WTC11 (cell line): ENCODE data around the gene KRTAP1-4. TPM values are rescaled to one million over a fixed set of nuclear protein-coding genes. Genes with fewer than 3 reads are reported as not detected.

Source experiments
- ATAC-seq: fragments of 200-7000 bp; cut with Tn5 transposase; 2 replicates; pipeline ENCODE4 v1.10.0; 2021; ENCODE audit warnings: mild to moderate bottlenecking, moderate library complexity
- CTCF ChIA-PET: fragments of 300-600 bp; sonication (Branson Sonifier 250); formaldehyde crosslinking; loops from one replicate; lab custom pipeline; 2021; ENCODE audit warnings: antibody characterized with exemption; lab: Charles Lee
- POLR2A ChIA-PET: fragments of 350-600 bp; sonication (Branson Sonifier 250); formaldehyde crosslinking; loops from one replicate; lab custom pipeline; 2021; ENCODE audit warnings: antibody characterized with exemption; lab: Charles Lee
- DNase-seq: peaks from one replicate; pipeline ENCODE4 v3.0.0; 2021; ENCODE audit warnings: low spot score
- H3K27ac Mint-ChIP-seq: 2 replicates; pipeline ENCODE4 v1.8.0; 2021; ENCODE audit warnings: mixed read lengths
- H3K27me3 Mint-ChIP-seq: 2 replicates; pipeline ENCODE4 v1.8.0; 2021; ENCODE audit warnings: low read depth, mild to moderate bottlenecking, moderate library complexity, mixed read lengths
- H3K36me3 Mint-ChIP-seq: 2 replicates; pipeline ENCODE4 v1.8.0; 2021; ENCODE audit warnings: mixed read lengths
- H3K4me1 Mint-ChIP-seq: 2 replicates; pipeline ENCODE4 v1.8.0; 2022; ENCODE audit warnings: mixed read lengths
- H3K4me3 Mint-ChIP-seq: 2 replicates; pipeline ENCODE4 v1.8.0; 2021; ENCODE audit warnings: mild to moderate bottlenecking, moderate library complexity, mixed read lengths
- H3K9me3 Mint-ChIP-seq: 2 replicates; pipeline ENCODE4 v1.8.0; 2021; ENCODE audit warnings: mixed read lengths
- ATF1 ChIP-seq: sonication (generic); formaldehyde crosslinking; IDR thresholded peaks from 2 replicates; pipeline ENCODE4 v1.8.1; 2023; ENCODE audit warnings: mild to moderate bottlenecking, moderate library complexity, missing genetic modification reagents
- CREM ChIP-seq: sonication (generic); formaldehyde crosslinking; IDR thresholded peaks from 2 replicates; pipeline ENCODE4 v1.8.1; 2022; ENCODE audit warnings: mild to moderate bottlenecking, missing genetic modification reagents, moderate library complexity
- CTCF ChIP-seq: fragments of 200-600 bp; IDR thresholded peaks from 2 replicates; pipeline ENCODE4 v1.8.0; 2022; ENCODE audit warnings: antibody characterized with exemption
- E2F5 ChIP-seq: sonication (generic); formaldehyde crosslinking; IDR thresholded peaks from 2 replicates; pipeline ENCODE4 v1.8.1; 2022; ENCODE audit warnings: mild to moderate bottlenecking, moderate library complexity, missing genetic modification reagents
- ETV6 ChIP-seq: sonication (generic); formaldehyde crosslinking; IDR thresholded peaks from 2 replicates; pipeline ENCODE4 v1.8.1; 2022; ENCODE audit warnings: mild to moderate bottlenecking, missing genetic modification reagents
- FOXJ3 ChIP-seq: sonication (generic); formaldehyde crosslinking; IDR thresholded peaks from 2 replicates; pipeline ENCODE4 v1.9.0; 2021; ENCODE audit warnings: missing genetic modification reagents, mild to moderate bottlenecking, borderline replicate concordance
- FOXK1 ChIP-seq: sonication (generic); formaldehyde crosslinking; IDR thresholded peaks from 2 replicates; pipeline ENCODE4 v1.8.0; 2022; ENCODE audit warnings: mild to moderate bottlenecking, moderate library complexity, missing genetic modification reagents
- GABPB1 ChIP-seq: sonication (generic); formaldehyde crosslinking; IDR thresholded peaks from 2 replicates; pipeline ENCODE4 v1.8.1; 2023; ENCODE audit warnings: mild to moderate bottlenecking, missing genetic modification reagents
- GRHL2 ChIP-seq: fragments of 250-450 bp; sonication (Bioruptor Pico); IDR thresholded peaks from 2 replicates; pipeline ENCODE4 v1.8.0; 2022; ENCODE audit warnings: mild to moderate bottlenecking, moderate library complexity; ENCODE audit not compliant: insufficient replicate concordance, severe bottlenecking
- HMGA2 ChIP-seq: fragments of 250-450 bp; sonication (Bioruptor Pico); IDR thresholded peaks from 2 replicates; pipeline ENCODE4 v1.4.0; 2021; ENCODE audit warnings: mild to moderate bottlenecking, moderate library complexity
- MLX ChIP-seq: sonication (generic); formaldehyde crosslinking; IDR thresholded peaks from 2 replicates; pipeline ENCODE4 v1.8.1; 2023; ENCODE audit warnings: mild to moderate bottlenecking, missing genetic modification reagents, moderate library complexity
- NFATC4 ChIP-seq: fragments of 250-450 bp; sonication (Bioruptor Pico); IDR thresholded peaks from 2 replicates; pipeline ENCODE4 v1.9.0; 2021; ENCODE audit warnings: mild to moderate bottlenecking
- NFYB ChIP-seq: sonication (generic); formaldehyde crosslinking; conservative IDR thresholded peaks from 2 replicates; pipeline ENCODE4 v1.8.0; 2022; ENCODE audit warnings: low read depth, missing genetic modification reagents
- NR2C2 ChIP-seq: sonication (generic); formaldehyde crosslinking; IDR thresholded peaks from 2 replicates; pipeline ENCODE4 v1.8.0; 2022; ENCODE audit warnings: mild to moderate bottlenecking, missing genetic modification reagents
- USF1 ChIP-seq: sonication (generic); formaldehyde crosslinking; IDR thresholded peaks from 2 replicates; pipeline ENCODE4 v1.8.0; 2022; ENCODE audit warnings: mild to moderate bottlenecking, missing genetic modification reagents
- USF2 ChIP-seq: sonication (generic); formaldehyde crosslinking; IDR thresholded peaks from 2 replicates; pipeline ENCODE4 v1.8.1; 2023; ENCODE audit warnings: mild to moderate bottlenecking, missing genetic modification reagents, moderate library complexity
- ZMAT4 ChIP-seq: fragments of 250-450 bp; sonication (Bioruptor Pico); IDR thresholded peaks from 2 replicates; pipeline ENCODE4 v1.9.0; 2021; ENCODE audit warnings: mild to moderate bottlenecking
- ZNF138 ChIP-seq: sonication (generic); formaldehyde crosslinking; conservative IDR thresholded peaks from 2 replicates; pipeline ENCODE4 v1.8.1; 2022; ENCODE audit warnings: mild to moderate bottlenecking, moderate library complexity, missing genetic modification reagents
- ZNF219 ChIP-seq: sonication (generic); formaldehyde crosslinking; IDR thresholded peaks from 2 replicates; pipeline ENCODE4 v1.8.0; 2023; ENCODE audit warnings: missing genetic modification reagents, mild to moderate bottlenecking, borderline replicate concordance
- ZNF232 ChIP-seq: sonication (generic); formaldehyde crosslinking; IDR thresholded peaks from 2 replicates; pipeline ENCODE4 v1.8.0; 2022; ENCODE audit warnings: mild to moderate bottlenecking, missing genetic modification reagents
- ZNF425 ChIP-seq: fragments of 250-450 bp; sonication (Bioruptor Pico); conservative IDR thresholded peaks from 2 replicates; pipeline ENCODE4 v1.9.0; 2021; ENCODE audit warnings: mild to moderate bottlenecking
- total RNA-seq: library from RNA; stranded (reverse); gene quantifications from 3 replicates; pipeline ENCODE4 v1.2.3, GENCODE V29; 2021

KRTAP1-4 gene
- total RNA-seq, 1 experiment from 2014 or later = not detected

GRCh38 chr17:40992666-40993065 is 37.3 kb downstream of the KRTAP1-4 start:
- Mint-ChIP-seq H3K27me3 (no peaks in the 10 kb centered on the region), H3K4me3 (no peak overlapping the region), H3K9me3 (peaks cover 6% of the 10 kb centered on the region), H3K36me3 (no peaks in the 10 kb centered on the region), H3K4me1 (peaks cover 9% of the 10 kb centered on the region; the same call in 1 of the 2 replicates), H3K27ac (no peak overlapping the region)
- POLR2A ChIA-PET = no interaction called here
- TF ChIP-seq ZNF138 (CRISPR knock-in tag) = no peak
- no peak for TF ChIP-seq USF1
- ATAC-seq (no peak), DNase-seq (no peak)
- CTCF ChIA-PET = interaction anchor here (0.7 kb wide), 1 partner anchor 330 kb away, joined by 3 read pairs; no protein-coding TSS in a partner anchor

- TF ChIP-seq ETV6 = no peak
- no peak for TF ChIP-seq NFYB (CRISPR knock-in tag)
- no peak for TF ChIP-seq ZNF425 (CRISPR knock-in tag)
- no peak for TF ChIP-seq CTCF
- no peak for TF ChIP-seq ATF1 (CRISPR knock-in tag)
- no peak for TF ChIP-seq NFATC4
- no peak for TF ChIP-seq USF1
- no peak for TF ChIP-seq USF2 (CRISPR knock-in tag)
- TF ChIP-seq, all 79 proteins: peak for 0
- H3K4me3 Mint-ChIP-seq = no peak overlapping the region
- no peaks in the 10 kb centered on the region for H3K27me3 Mint-ChIP-seq
- no peak overlapping the region for H3K27ac Mint-ChIP-seq
- no peak for DNase-seq
- peaks cover 2% of the 10 kb centered on the region; the same call in 1 of the 2 replicates for H3K4me1 Mint-ChIP-seq
- no peaks in the 10 kb centered on the region for H3K36me3 Mint-ChIP-seq
- H3K9me3 Mint-ChIP-seq = peaks cover 11% of the 10 kb centered on the region
- no peak for ATAC-seq
- ChIA-PET CTCF (interaction anchor here (0.5 kb wide), 1 partner anchor 630 kb away, joined by 3 read pairs; no protein-coding TSS in a partner anchor), POLR2A (no interaction called here)
These were observed 43.1 kb downstream of the KRTAP1-4 start for GRCh38 chr17:40986920-40987319.

- POLR2A ChIA-PET = no interaction called here
- Mint-ChIP-seq H3K4me1 (peaks cover 17% of the 10 kb centered on the region), H3K27ac (no peak within 1 kb of the TSS), H3K36me3 (no peaks in the 10 kb centered on the region), H3K4me3 (no peak within 1 kb of the TSS), H3K27me3 (no peaks in the 10 kb centered on the region), H3K9me3 (peaks cover 5% of the 10 kb centered on the region)
- ATAC-seq (no peak), DNase-seq (no peak)
- TF ChIP-seq E2F5 (CRISPR knock-in tag) (no peak), NR2C2 (CRISPR knock-in tag) (no peak), HMGA2 (CRISPR knock-in tag) (no peak), ZNF232 (CRISPR knock-in tag) (no peak), GRHL2 (CRISPR knock-in tag) (no peak), FOXJ3 (CRISPR knock-in tag) (no peak), USF2 (CRISPR knock-in tag) (no peak), MLX (CRISPR knock-in tag) (no peak), GABPB1 (CRISPR knock-in tag) (no peak), CREM (CRISPR knock-in tag) (no peak), ZNF219 (CRISPR knock-in tag) (no peak), ZMAT4 (CRISPR knock-in tag) (no peak), FOXK1 (CRISPR knock-in tag) (no peak)
- CTCF ChIA-PET = interaction anchor here (0.5 to 0.7 kb wide), 2 partner anchors 21 to 680 kb away, joined by 3 read pairs; no protein-coding TSS in a partner anchor
These were observed 45.8 kb downstream of the KRTAP1-4 start, which contains the start of gene KRT40 for GRCh38 chr17:40984226-40984625. Gene KRT40 (minus strand): TSS chr17:40984326. CDS start chr17:40984273, 53 bp downstream.
